ENCODE results near the gene FSTL4.

Gene FSTL4

GRCh38 chr5:133354323-133355185 lies 257.8 kb downstream of the FSTL4 start:
- DNase-seq (ENCODE audit: low read depth in 3 of 3, low spot score in 1 of 3): no peak

GRCh38 chr5:133353741-133354140 lies 258.6 kb downstream of the FSTL4 start:
- DNase-seq (ENCODE audit: low read depth in 3 of 3, low spot score in 1 of 3): no peak

GRCh38 chr5:133348406-133348805 lies 263.9 kb downstream of the FSTL4 start:
- no peak for DNase-seq (ENCODE audit: low read depth in 3 of 3, low spot score in 1 of 3)

- DNase-seq (ENCODE audit: low read depth in 3 of 3, low spot score in 1 of 3): no peak
Observed at GRCh38 chr5:133347039-133347438, 265.3 kb downstream of the FSTL4 start.

- no peak for DNase-seq (ENCODE audit: low read depth in 3 of 3, low spot score in 1 of 3)
Observed at GRCh38 chr5:133344266-133344665, 268.1 kb downstream of the FSTL4 start.

- no peak for DNase-seq (ENCODE audit: low read depth in 3 of 3, low spot score in 1 of 3)
Observed at GRCh38 chr5:133343196-133343595, 269.1 kb downstream of the FSTL4 start.

GRCh38 chr5:133341915-133342710 lies 270.2 kb downstream of the FSTL4 start:
- DNase-seq (ENCODE audit: low read depth in 3 of 3, low spot score in 1 of 3): no peak

- DNase-seq (ENCODE audit: low read depth in 3 of 3, low spot score in 1 of 3): no peak
Observed at GRCh38 chr5:133341296-133341695, 271.0 kb downstream of the FSTL4 start.

- no peak for DNase-seq (ENCODE audit: low read depth in 3 of 3, low spot score in 1 of 3)
Observed at GRCh38 chr5:133340822-133341221, 271.5 kb downstream of the FSTL4 start.

- DNase-seq (ENCODE audit: low read depth in 3 of 3, low spot score in 1 of 3): no peak
Observed at GRCh38 chr5:133340002-133340755, 272.2 kb downstream of the FSTL4 start.

- no peak for DNase-seq (ENCODE audit: low read depth in 3 of 3, low spot score in 1 of 3)
Observed at GRCh38 chr5:133338504-133339355, 273.6 kb downstream of the FSTL4 start.

- DNase-seq (ENCODE audit: low read depth in 3 of 3, low spot score in 1 of 3): no peak
Observed at GRCh38 chr5:133337795-133338445, 274.4 kb downstream of the FSTL4 start.

- no peak for DNase-seq (ENCODE audit: low read depth in 3 of 3, low spot score in 1 of 3)
Observed at GRCh38 chr5:133336969-133337410, 275.4 kb downstream of the FSTL4 start.

- DNase-seq (ENCODE audit: low read depth in 3 of 3, low spot score in 1 of 3): no peak
Observed at GRCh38 chr5:133336121-133336968, 276.0 kb downstream of the FSTL4 start.

GRCh38 chr5:133334796-133335639 lies 277.3 kb downstream of the FSTL4 start:
- DNase-seq (ENCODE audit: low read depth in 3 of 3, low spot score in 1 of 3): no peak

GRCh38 chr5:133333326-133334150 lies 278.8 kb downstream of the FSTL4 start:
- DNase-seq (ENCODE audit: low read depth in 3 of 3, low spot score in 1 of 3): no peak

- DNase-seq (ENCODE audit: low read depth in 3 of 3, low spot score in 1 of 3): no peak
Observed at GRCh38 chr5:133332439-133333024, 279.8 kb downstream of the FSTL4 start.
